HEK293 (cell line): ENCODE data around the gene WFDC1.

ENCODE experiments used
- CTCF ChIA-PET: fragments of 350-600 bp; formaldehyde crosslinking; extraction: SDS; loops from one replicate; lab custom pipeline; 2021; ENCODE audit warnings: antibody characterized with exemption; lab: Yijun Ruan, JAX
- POLR2A ChIA-PET: fragments of 300-600 bp; formaldehyde crosslinking; extraction: SDS; loops from one replicate; lab custom pipeline; 2020; ENCODE audit warnings: antibody characterized with exemption, inconsistent platforms; lab: Yijun Ruan, JAX
- H3K27ac ChIP-seq: fragments of 200-500 bp; sonication (Bioruptor generic); 2 replicates; pipeline ENCODE4 v1.5.1; 2014; ENCODE audit warnings: low read depth, low read length, control low read depth, inconsistent platforms; ENCODE audit errors: extremely low read depth
- H3K36me3 ChIP-seq, 2 experiments: fragments of 200-500 bp in 1 of 2; sonication (Bioruptor generic) in 1 of 2; 1 replicate in 1 of 2; 2 replicates in 1 of 2; pipeline ENCODE4 v1.5.1; 2014 to 2017; ENCODE audit warnings: inconsistent platforms in 2 of 2, low read length in 2 of 2; ENCODE audit not compliant: control insufficient read depth in 2 of 2, insufficient read depth in 1 of 2
- H3K4me1 ChIP-seq: fragments of 200-500 bp; sonication (Bioruptor generic); 2 replicates; pipeline ENCODE4 v1.5.1; 2014; ENCODE audit warnings: mild to moderate bottlenecking, low read length, inconsistent platforms; ENCODE audit not compliant: control insufficient read depth, insufficient read depth
- H3K4me3 ChIP-seq: 2 replicates; pipeline ENCODE4 v1.5.1; 2011; ENCODE audit warnings: low read depth, mild to moderate bottlenecking, control low read depth, low read length, moderate library complexity
- H3K9me3 ChIP-seq: fragments of 200-500 bp; sonication (Bioruptor generic); 2 replicates; pipeline ENCODE4 v1.5.1; 2014; ENCODE audit warnings: low read depth, low read length, inconsistent platforms; ENCODE audit not compliant: control insufficient read depth, insufficient read depth
- GLI2 ChIP-seq: fragments of 450-650 bp; formaldehyde crosslinking; IDR thresholded peaks from 2 replicates; pipeline ENCODE4; 2017; ENCODE audit warnings: missing biosample characterization, missing genetic modification characterization, low read depth, borderline replicate concordance
- GLI4 ChIP-seq: fragments of 450-650 bp; formaldehyde crosslinking; IDR thresholded peaks from 2 replicates; pipeline ENCODE4 v1.5.1; 2016; ENCODE audit warnings: missing biosample characterization, missing genetic modification characterization
- KLF16 ChIP-seq: fragments of 450-650 bp; formaldehyde crosslinking; IDR thresholded peaks from 2 replicates; pipeline ENCODE4 v1.5.1; 2017; ENCODE audit warnings: missing biosample characterization, missing genetic modification characterization
- MYNN ChIP-seq: fragments of 450-650 bp; formaldehyde crosslinking; IDR thresholded peaks from 2 replicates; pipeline ENCODE4 v1.5.1; 2016; ENCODE audit warnings: missing biosample characterization, missing genetic modification characterization, borderline replicate concordance
- OVOL3 ChIP-seq: fragments of 450-650 bp; formaldehyde crosslinking; IDR thresholded peaks from 2 replicates; pipeline ENCODE4 v1.5.1; 2016; ENCODE audit warnings: missing biosample characterization, missing genetic modification characterization
- YY2 ChIP-seq: fragments of 450-650 bp; formaldehyde crosslinking; IDR thresholded peaks from 2 replicates; pipeline ENCODE4 v1.5.1; 2016; ENCODE audit warnings: missing biosample characterization, missing genetic modification characterization
- ZBTB1 ChIP-seq: fragments of 450-650 bp; formaldehyde crosslinking; IDR thresholded peaks from 2 replicates; pipeline ENCODE4 v1.5.1; 2016; ENCODE audit warnings: missing biosample characterization, missing genetic modification characterization
- ZBTB17 ChIP-seq: fragments of 450-650 bp; formaldehyde crosslinking; IDR thresholded peaks from 2 replicates; pipeline ENCODE4 v1.5.1; 2016; ENCODE audit warnings: missing biosample characterization, missing genetic modification characterization
- ZBTB20 ChIP-seq: fragments of 450-650 bp; formaldehyde crosslinking; IDR thresholded peaks from 2 replicates; pipeline ENCODE4 v1.5.1; 2016; ENCODE audit warnings: missing biosample characterization, missing genetic modification characterization
- ZNF175 ChIP-seq: fragments of 450-650 bp; formaldehyde crosslinking; IDR thresholded peaks from 2 replicates; pipeline ENCODE4 v1.5.1; 2016; ENCODE audit warnings: missing biosample characterization, missing genetic modification characterization
- ZNF19 ChIP-seq: fragments of 450-650 bp; formaldehyde crosslinking; IDR thresholded peaks from 2 replicates; pipeline ENCODE4; 2016; ENCODE audit warnings: missing biosample characterization, missing genetic modification characterization, low read depth
- ZNF335 ChIP-seq: fragments of 450-650 bp; formaldehyde crosslinking; conservative IDR thresholded peaks from 2 replicates; pipeline ENCODE4 v1.5.1; 2016; ENCODE audit warnings: missing biosample characterization, missing genetic modification characterization
- ZNF366 ChIP-seq: fragments of 450-650 bp; formaldehyde crosslinking; conservative IDR thresholded peaks from 2 replicates; pipeline ENCODE4 v1.5.1; 2016; ENCODE audit warnings: missing biosample characterization, missing genetic modification characterization
- ZNF391 ChIP-seq: fragments of 450-650 bp; formaldehyde crosslinking; IDR thresholded peaks from 2 replicates; pipeline ENCODE4 v1.5.1; 2016; ENCODE audit warnings: low read depth, missing biosample characterization, missing genetic modification characterization, borderline replicate concordance
- ZNF426 ChIP-seq: fragments of 450-650 bp; formaldehyde crosslinking; IDR thresholded peaks from 2 replicates; pipeline ENCODE4 v1.5.1; 2017; ENCODE audit warnings: missing biosample characterization, missing genetic modification characterization, mild to moderate bottlenecking, inconsistent platforms, moderate library complexity
- ZNF473 ChIP-seq: fragments of 450-650 bp; formaldehyde crosslinking; IDR thresholded peaks from 2 replicates; pipeline ENCODE4 v1.5.1; 2017; ENCODE audit warnings: missing biosample characterization, missing genetic modification characterization
- ZNF510 ChIP-seq: fragments of 450-650 bp; formaldehyde crosslinking; IDR thresholded peaks from 2 replicates; pipeline ENCODE4 v1.5.1; 2018; ENCODE audit warnings: mild to moderate bottlenecking, missing genetic modification characterization, missing biosample characterization; ENCODE audit not compliant: insufficient replicate concordance
- ZNF585B ChIP-seq: fragments of 450-650 bp; formaldehyde crosslinking; IDR thresholded peaks from 2 replicates; pipeline ENCODE4 v1.5.1; 2016; ENCODE audit warnings: missing biosample characterization, missing genetic modification characterization
- TF ChIP-seq, protein P1 (sequence below): fragments of 450-650 bp; formaldehyde crosslinking; IDR thresholded peaks from 2 replicates; pipeline ENCODE4 v1.5.1; 2016; ENCODE audit warnings: missing biosample characterization, missing genetic modification characterization
- TF ChIP-seq, protein P2 (sequence below): fragments of 450-650 bp; formaldehyde crosslinking; IDR thresholded peaks from 2 replicates; pipeline ENCODE4 v1.5.1; 2016; ENCODE audit warnings: missing biosample characterization, missing genetic modification characterization
- TF ChIP-seq, protein P3 (sequence below): fragments of 450-650 bp; formaldehyde crosslinking; optimal IDR thresholded peaks from 2 replicates; pipeline ENCODE3; 2016; ENCODE audit warnings: missing biosample characterization, mild to moderate bottlenecking, missing genetic modification characterization

The WFDC1 gene

DNA sequence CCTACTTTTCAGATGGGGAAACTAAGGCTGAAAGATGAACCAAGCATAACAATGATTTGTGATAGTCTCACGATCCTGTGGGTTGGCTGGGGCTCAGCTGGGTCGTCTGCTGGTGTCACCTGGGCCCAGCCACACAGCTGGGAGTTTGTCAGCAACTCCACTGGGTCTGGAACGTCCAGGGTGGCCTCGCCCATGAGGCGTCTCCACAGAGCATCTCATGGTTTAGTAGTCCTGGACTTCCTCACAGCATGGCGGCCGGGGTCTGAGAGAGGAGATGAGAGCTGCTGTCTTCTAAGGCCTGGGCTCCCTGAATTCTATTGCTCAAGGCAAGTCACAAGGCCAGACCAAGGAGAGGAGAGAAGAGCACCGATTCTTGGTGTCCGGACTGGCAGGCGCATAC is 24.1 kb upstream of the WFDC1 start (continued):
- TF ChIP-seq, protein P1, sequence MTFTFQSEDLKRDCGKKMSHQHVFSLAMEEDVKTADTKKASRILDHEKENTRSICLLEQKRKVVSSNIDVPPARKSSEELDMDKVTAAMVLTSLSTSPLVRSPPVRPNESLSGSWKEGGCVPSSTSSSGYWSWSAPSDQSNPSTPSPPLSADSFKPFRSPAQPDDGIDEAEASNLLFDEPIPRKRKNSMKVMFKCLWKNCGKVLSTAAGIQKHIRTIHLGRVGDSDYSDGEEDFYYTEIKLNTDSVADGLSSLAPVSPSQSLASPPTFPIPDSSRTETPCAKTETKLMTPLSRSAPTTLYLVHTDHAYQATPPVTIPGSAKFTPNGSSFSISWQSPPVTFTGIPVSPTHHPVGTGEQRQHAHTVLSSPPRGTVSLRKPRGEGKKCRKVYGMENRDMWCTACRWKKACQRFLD (tag by site-specific recombination): no peak
- no peak for TF ChIP-seq ZNF510
- no peak for TF ChIP-seq ZNF585B (tag by site-specific recombination)
- TF ChIP-seq MYNN (tag by site-specific recombination): no peak
- TF ChIP-seq YY2 (tag by site-specific recombination): no peak

DNA sequence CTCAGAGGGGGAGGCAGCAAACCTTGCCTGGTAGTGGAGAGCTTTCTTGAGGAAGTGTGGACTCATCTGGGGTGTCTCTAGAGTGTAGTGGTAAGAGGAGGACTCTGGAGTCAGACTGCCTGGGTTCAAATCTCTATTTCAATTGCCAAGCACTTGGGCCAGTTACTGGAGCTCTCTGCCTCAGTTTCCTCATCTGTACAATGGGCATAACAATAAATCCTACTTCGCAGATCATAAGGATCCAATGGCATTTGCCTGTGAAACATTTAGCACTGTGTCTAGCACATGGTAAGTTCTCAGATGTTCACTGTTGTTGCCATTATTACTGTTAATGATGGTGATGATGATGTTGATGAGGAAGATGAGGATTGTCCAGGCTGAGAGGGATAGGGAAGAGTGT is 23.6 kb upstream of the WFDC1 start:
- no peaks in the 10 kb centered on the region for H3K36me3 ChIP-seq
- H3K27ac ChIP-seq: no peak overlapping the region
- CTCF ChIA-PET: interaction anchor here (0.8 kb wide), 1 partner anchor 214 kb away, joined by 3 read pairs; no protein-coding TSS in a partner anchor
- TF ChIP-seq, protein P2, sequence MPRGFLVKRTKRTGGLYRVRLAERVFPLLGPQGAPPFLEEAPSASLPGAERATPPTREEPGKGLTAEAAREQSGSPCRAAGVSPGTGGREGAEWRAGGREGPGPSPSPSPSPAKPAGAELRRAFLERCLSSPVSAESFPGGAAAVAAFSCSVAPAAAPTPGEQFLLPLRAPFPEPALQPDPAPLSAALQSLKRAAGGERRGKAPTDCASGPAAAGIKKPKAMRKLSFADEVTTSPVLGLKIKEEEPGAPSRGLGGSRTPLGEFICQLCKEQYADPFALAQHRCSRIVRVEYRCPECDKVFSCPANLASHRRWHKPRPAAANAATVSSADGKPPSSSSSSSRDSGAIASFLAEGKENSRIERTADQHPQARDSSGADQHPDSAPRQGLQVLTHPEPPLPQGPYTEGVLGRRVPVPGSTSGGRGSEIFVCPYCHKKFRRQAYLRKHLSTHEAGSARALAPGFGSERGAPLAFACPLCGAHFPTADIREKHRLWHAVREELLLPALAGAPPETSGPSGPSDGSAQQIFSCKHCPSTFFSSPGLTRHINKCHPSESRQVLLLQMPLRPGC (tag by site-specific recombination): no peak
- TF ChIP-seq GLI2 (tag by site-specific recombination): no peak
- TF ChIP-seq ZNF19 (tag by site-specific recombination): no peak
- no peak for TF ChIP-seq ZNF175 (tag by site-specific recombination)
- TF ChIP-seq KLF16 (tag by site-specific recombination): no peak
- no peak for TF ChIP-seq ZNF426 (tag by site-specific recombination)
- TF ChIP-seq ZNF335: no peak
- POLR2A ChIA-PET: interaction anchor here (0.6 kb wide), 1 partner anchor 112 kb away, joined by 4 read pairs; no protein-coding TSS in a partner anchor
- no peaks in the 10 kb centered on the region for H3K4me1 ChIP-seq
- no peaks in the 10 kb centered on the region for H3K9me3 ChIP-seq
- no peak overlapping the region for H3K4me3 ChIP-seq

DNA sequence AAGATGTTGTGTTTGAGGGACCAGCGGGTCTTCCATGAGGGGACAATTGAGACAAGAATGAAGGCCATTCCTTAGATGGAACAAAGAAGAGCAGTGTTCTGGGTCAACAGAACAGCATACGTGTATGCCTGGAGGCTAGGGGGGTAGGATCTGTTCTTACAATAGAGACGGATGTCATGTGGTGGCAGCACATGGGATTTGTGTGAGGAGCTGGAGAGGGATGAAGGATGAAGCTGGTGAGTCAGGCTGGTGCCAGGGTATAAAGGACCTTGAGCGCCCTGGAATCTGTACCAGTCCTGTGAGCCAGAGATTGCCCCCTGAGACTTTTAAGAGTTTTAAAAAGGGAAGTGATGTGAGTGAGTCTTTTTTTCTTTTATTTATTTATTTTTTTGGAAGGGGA is 22.8 kb upstream of the WFDC1 start:
- Histone ChIP-seq H3K36me3 (no peaks in the 10 kb centered on the region), H3K27ac (no peak overlapping the region), H3K4me3 (no peak overlapping the region), H3K4me1 (no peaks in the 10 kb centered on the region), H3K9me3 (no peaks in the 10 kb centered on the region)
- ChIA-PET CTCF (interaction anchor here (0.7 kb wide), 1 partner anchor 233 kb away, joined by 7 read pairs; the partner anchor contains the start of gene MEAK7), POLR2A (no interaction called here)
- TF ChIP-seq ZBTB20 (tag by site-specific recombination): peak; percentile 82
- TF ChIP-seq ZNF473 (tag by site-specific recombination): no peak
- TF ChIP-seq GLI4 (tag by site-specific recombination): no peak

DNA sequence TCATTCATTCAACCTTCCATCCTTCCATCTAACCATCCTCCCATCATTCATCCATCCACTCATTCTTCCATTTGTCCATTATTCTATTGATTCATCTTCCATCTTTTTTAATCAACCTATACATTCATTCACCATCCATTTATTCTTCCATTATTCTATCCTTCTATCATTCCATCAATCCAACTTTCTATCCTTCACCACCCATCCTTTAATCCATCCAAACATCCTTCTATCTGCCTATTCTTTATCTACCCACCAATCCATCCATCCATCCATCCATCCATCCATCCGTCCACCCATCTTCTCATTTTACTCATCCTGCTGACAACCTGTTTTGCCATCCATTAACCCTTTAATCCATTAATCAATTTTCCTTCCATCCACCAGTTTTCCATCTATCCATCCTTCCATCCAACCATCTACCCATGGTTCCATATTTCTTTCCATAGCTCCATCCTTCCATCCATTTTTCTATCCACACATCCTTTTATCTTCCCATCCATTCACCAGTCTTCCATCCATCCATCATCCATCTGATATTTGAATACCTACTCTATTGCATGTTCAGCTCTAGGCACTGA is 21.8 kb upstream of the WFDC1 start:
- Histone ChIP-seq H3K27ac (no peak overlapping the region), H3K36me3 (no peaks in the 10 kb centered on the region), H3K9me3 (no peaks in the 10 kb centered on the region), H3K4me1 (no peaks in the 10 kb centered on the region), H3K4me3 (no peak overlapping the region)
- CTCF ChIA-PET: interaction anchor here (1.1 kb wide), 1 partner anchor 86 kb away, joined by 4 read pairs; the partner anchor contains the start of gene TAF1C
- POLR2A ChIA-PET: no interaction called here
- TF ChIP-seq, protein P3, sequence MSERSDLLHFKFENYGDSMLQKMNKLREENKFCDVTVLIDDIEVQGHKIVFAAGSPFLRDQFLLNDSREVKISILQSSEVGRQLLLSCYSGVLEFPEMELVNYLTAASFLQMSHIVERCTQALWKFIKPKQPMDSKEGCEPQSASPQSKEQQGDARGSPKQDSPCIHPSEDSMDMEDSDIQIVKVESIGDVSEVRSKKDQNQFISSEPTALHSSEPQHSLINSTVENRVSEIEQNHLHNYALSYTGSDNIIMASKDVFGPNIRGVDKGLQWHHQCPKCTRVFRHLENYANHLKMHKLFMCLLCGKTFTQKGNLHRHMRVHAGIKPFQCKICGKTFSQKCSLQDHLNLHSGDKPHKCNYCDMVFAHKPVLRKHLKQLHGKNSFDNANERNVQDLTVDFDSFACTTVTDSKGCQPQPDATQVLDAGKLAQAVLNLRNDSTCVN (tag by site-specific recombination): no peak
- TF ChIP-seq ZNF366 (tag by site-specific recombination): peak; percentile 93
- TF ChIP-seq ZNF391 (tag by site-specific recombination): no peak
- TF ChIP-seq ZBTB17 (tag by site-specific recombination): peak; percentile 75; the same call in 1 of the 2 replicates
- TF ChIP-seq OVOL3 (tag by site-specific recombination): no peak
- TF ChIP-seq ZBTB1: no peak
